ENCODE measurements around the gene TAF6.
A peak's percentile ranks its signal among the peaks of the same experiment; 100 is the strongest.
"Not testable (repeated sequence)": the region's sequence is repeated elsewhere in the genome, so short reads cannot be mapped to it uniquely, and the experiment has no call there.

Gene TAF6

DNA sequence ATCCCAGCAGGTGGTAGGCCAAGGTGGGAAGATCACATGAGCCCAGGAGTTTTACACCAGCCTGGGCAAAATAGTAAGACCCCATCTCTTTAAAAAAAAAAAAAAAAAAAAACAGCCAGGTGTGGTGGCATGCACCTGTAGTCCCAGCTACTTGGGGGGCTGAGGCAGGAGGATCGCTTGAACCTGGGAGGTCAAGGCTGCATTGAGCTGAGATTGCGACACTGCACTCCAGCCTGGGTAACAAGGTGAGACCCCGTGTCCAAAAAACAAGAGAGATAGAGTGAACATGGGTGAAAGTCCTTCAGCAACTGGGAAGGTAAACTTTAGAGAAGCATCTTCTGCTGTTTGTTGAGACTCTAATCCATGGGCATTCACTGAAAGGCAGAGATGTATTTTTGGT is 23.3 kb upstream of the TAF6 start:
- Histone ChIP-seq H3K4me3 (ENCODE audit: low read length) (no peak overlapping the region), H3K9ac (ENCODE audit: low read length) (no peak overlapping the region), H3K27me3 (ENCODE audit: control insufficient read depth, insufficient read depth, low read length) (no peaks in the 10 kb centered on the region), H3K27ac (ENCODE audit: low read depth, low read length) (no peak overlapping the region), H3K36me3 (ENCODE audit: control insufficient read depth, insufficient read depth, low read length) (no peaks in the 10 kb centered on the region), H3K4me1 (ENCODE audit: control insufficient read depth, insufficient read depth, low read length) (no peaks in the 10 kb centered on the region)

DNA sequence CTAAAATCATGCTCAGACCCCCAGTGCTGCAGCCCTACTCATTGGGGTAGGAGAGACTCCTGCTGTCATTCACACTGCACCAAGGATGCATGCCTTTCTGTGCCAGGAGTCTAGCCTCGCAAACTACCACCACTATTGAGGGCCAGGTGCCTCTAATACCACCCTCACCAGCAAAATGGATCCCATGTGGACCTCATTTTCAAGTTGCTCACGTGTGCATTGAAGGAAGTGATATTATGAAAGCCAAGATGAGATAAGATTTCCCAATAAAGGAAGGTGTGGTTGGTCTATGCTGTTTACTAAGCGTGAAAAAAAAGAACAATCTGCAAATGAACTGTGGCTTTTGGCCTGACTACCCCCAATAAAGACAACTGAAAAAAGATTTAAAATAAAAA is 22.4 kb upstream of the TAF6 start:
- Histone ChIP-seq H3K27ac (ENCODE audit: low read depth, low read length) (no peak overlapping the region), H3K27me3 (ENCODE audit: control insufficient read depth, insufficient read depth, low read length) (no peaks in the 10 kb centered on the region), H3K9ac (ENCODE audit: low read length) (no peak overlapping the region), H3K4me1 (ENCODE audit: control insufficient read depth, insufficient read depth, low read length) (no peaks in the 10 kb centered on the region), H3K36me3 (ENCODE audit: control insufficient read depth, insufficient read depth, low read length) (no peaks in the 10 kb centered on the region), H3K4me3 (ENCODE audit: low read length) (no peak overlapping the region)

DNA sequence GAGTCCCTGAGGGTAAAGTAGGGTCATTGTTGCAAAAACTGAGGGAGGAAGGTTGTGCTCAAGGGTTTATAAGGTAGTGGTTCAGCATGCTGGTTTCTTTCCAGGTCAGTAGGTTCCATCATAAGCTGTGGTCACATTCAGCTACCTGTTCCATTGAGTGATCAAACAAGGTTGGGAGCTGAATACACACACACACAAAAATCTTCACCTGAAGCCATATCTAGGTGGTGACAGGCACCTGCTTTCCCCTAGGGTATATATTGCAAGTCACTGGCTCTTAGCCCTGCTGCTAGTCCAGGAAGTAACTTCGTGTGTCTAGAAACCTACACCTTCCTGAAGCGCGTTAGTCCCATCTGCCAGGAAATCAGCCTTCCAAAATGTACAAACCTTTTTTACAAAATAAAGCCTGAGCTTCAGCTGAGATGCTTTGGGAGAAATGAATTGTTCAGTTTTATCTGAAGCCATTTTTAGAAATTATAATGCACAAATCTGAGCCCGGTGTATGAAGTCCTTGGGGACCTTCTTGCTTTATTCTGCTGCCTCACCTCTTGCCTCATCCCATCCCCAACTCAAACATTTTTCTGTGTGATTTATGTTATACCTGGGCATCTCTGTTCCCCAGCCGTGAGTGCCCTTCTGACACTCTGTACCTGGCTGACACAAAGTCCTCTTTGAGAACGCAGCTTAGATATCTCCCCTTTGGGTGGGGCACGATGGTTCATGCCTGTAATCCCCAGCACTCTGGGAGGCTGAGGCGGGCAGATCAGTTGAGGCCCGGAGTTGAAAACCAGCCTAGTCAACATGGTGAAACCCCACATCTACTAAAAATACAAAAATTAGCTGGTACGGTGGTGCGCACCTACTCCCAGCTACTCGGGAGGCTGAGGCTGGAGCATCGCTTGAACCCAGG is 18.9 kb upstream of the TAF6 start:
- no peaks in the 10 kb centered on the region for H3K36me3 ChIP-seq (ENCODE audit: control insufficient read depth, insufficient read depth, low read length)
- H3K27ac ChIP-seq (ENCODE audit: low read depth, low read length), result no peak overlapping the region
- H3K4me1 ChIP-seq (ENCODE audit: control insufficient read depth, insufficient read depth, low read length), result no peaks in the 10 kb centered on the region
- H3K9ac ChIP-seq (ENCODE audit: low read length), result no peak overlapping the region
- H3K27me3 ChIP-seq (ENCODE audit: control insufficient read depth, insufficient read depth, low read length), result no peaks in the 10 kb centered on the region
- no peak overlapping the region for H3K4me3 ChIP-seq (ENCODE audit: low read length)

DNA sequence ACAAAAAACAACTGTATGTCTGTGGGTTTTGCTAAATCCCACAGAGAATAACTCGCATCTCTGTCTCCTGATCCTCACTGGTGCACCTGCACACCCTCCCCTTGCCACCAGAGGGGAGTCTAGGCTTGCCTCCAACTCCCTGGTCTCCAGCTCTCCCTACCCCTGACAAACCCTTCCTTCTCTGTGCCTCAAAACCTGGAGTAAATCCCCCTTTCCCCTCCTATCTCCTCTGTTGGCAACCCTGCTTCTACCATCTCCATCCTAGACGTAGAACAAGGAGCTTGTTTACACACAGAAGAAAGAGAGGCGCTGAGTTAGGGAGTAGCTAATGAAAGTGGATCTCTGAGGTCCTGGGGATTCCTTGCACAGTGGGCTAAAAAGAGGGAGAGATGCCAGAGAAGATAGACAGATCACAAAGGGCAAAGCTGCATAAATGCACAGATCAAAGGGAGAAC is 13.6 kb upstream of the TAF6 start:
- no peaks in the 10 kb centered on the region for H3K36me3 ChIP-seq (ENCODE audit: control insufficient read depth, insufficient read depth, low read length)
- H3K27ac ChIP-seq (ENCODE audit: low read depth, low read length), result no peak overlapping the region
- H3K27me3 ChIP-seq (ENCODE audit: control insufficient read depth, insufficient read depth, low read length), result no peaks in the 10 kb centered on the region
- H3K9ac ChIP-seq (ENCODE audit: low read length), result no peak overlapping the region
- H3K4me3 ChIP-seq (ENCODE audit: low read length), result no peak overlapping the region
- H3K4me1 ChIP-seq (ENCODE audit: control insufficient read depth, insufficient read depth, low read length), result peaks cover 3% of the 10 kb centered on the region

DNA sequence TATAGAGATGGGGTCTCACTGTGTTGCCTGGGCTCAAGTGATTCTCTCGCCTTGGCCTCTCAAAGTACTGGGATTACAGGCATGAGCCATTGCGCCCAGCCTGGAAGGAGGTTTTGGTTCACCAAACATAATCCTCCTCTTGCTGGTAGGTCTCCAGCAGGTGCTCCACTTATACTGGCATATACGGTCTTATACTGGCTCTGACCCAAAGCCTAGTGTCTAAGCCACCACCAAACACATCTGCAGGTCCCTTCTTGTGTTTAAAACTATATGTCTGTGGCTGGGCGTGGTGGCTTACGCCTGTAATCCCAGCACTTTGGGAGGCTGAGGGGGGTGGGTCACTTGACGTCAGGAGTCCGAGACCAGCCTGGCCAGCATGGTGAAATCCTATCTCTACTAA is 13.0 kb upstream of the TAF6 start:
- Histone ChIP-seq H3K9ac (ENCODE audit: low read length) (no peak overlapping the region), H3K27me3 (ENCODE audit: control insufficient read depth, insufficient read depth, low read length) (no peaks in the 10 kb centered on the region), H3K4me3 (ENCODE audit: low read length) (no peak overlapping the region), H3K4me1 (ENCODE audit: control insufficient read depth, insufficient read depth, low read length) (peaks cover 3% of the 10 kb centered on the region), H3K36me3 (ENCODE audit: control insufficient read depth, insufficient read depth, low read length) (no peaks in the 10 kb centered on the region), H3K27ac (ENCODE audit: low read depth, low read length) (no peak overlapping the region)

DNA sequence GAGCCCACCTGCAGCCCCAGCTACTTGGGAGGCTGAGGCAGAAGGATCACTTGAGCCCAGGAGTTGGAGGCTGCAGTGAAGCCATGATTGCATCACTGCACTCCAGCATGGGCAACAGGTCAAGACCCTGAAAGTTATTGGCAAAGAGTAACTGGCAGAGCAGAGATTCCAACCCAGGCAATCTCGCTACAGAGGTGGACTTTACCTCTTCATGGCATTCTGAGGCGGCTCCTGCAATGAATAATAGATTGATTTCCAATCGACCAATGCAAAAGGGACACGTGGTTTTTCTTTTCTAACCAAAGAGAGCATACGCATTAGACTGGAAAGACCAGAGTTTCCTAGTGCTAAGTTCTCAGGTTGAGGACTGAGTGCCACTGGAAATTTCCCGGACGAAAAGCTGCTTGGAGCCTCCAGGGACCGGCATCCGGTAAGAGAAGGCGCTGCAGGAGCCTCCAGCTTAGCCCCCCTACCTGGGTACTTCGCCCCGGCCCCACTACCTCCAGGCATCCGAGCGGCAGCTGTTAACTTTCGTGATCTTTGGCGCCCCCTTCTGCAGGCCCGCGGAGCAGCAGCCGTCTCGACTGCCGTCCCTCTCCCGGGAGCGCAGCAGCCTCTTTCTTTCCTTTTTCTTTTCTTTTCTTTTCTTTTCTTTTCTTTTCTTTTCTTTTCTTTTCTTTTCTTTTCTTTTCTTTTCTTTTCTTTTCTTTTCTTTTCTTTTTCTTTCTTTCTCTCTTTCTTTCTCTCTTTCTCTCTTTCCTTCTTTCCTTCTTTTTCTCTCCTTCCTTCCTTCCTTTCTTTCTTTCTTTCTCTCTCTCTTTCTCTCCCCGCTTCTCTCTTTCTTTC is 11.7 kb upstream of the TAF6 start:
- H3K4me3 ChIP-seq (ENCODE audit: low read length), result peak overlapping the region; percentile 29
- no peak overlapping the region for H3K27ac ChIP-seq (ENCODE audit: low read depth, low read length)
- no peaks in the 10 kb centered on the region for H3K27me3 ChIP-seq (ENCODE audit: control insufficient read depth, insufficient read depth, low read length)

DNA sequence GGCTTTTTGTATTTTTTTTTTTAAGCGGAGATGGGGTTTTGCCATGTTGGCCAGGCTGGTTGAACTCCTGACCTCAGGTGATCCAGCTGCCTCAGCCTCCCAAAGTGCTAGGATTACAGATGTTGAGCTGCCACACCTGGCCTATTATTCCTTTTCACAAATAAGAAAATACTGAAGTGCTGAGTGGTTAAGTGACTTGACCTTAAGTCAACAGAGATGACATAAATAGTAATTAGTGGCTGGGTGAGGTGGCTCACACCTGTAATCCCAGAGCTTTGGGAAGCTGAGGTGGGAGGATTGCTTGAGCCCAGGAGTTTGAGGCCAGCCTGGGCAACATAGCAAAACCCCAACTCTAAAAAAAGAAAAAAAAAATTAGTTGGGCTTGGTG is 11.1 kb upstream of the TAF6 start:
- H3K27me3 ChIP-seq (ENCODE audit: control insufficient read depth, insufficient read depth, low read length); H3K36me3 ChIP-seq (ENCODE audit: control insufficient read depth, insufficient read depth, low read length); H3K4me1 ChIP-seq (ENCODE audit: control insufficient read depth, insufficient read depth, low read length); H3K9ac ChIP-seq (ENCODE audit: low read length); H3K4me3 ChIP-seq (ENCODE audit: low read length); H3K27ac ChIP-seq (ENCODE audit: low read depth, low read length): not testable (repeated sequence)

More for the DNA sequence above, 11.7 kb upstream of the TAF6 start:
- H3K36me3 ChIP-seq (ENCODE audit: control insufficient read depth, insufficient read depth, low read length), result no peaks in the 10 kb centered on the region
- peak overlapping the region; percentile 27 for H3K9ac ChIP-seq (ENCODE audit: low read length)
- H3K4me1 ChIP-seq (ENCODE audit: control insufficient read depth, insufficient read depth, low read length), result peaks cover 3% of the 10 kb centered on the region

DNA sequence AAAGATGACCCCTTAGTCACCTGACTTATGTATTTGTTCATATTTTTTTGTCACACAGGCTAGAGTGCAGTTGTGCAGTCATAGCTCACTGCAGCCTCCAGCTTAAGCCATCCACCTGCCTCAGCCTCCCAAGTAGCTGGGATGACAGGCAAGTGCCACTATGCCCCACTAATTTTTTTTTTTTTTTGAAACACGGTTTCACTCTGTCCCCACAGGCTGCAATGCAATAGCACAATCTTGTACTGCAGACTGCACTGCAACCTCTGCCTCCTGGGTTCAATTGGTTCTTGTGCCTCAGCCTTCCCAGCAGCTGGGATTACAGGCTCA is 9.4 kb upstream of the TAF6 start:
- H3K4me1 ChIP-seq (ENCODE audit: control insufficient read depth, insufficient read depth, low read length), result peaks cover 3% of the 10 kb centered on the region

DNA sequence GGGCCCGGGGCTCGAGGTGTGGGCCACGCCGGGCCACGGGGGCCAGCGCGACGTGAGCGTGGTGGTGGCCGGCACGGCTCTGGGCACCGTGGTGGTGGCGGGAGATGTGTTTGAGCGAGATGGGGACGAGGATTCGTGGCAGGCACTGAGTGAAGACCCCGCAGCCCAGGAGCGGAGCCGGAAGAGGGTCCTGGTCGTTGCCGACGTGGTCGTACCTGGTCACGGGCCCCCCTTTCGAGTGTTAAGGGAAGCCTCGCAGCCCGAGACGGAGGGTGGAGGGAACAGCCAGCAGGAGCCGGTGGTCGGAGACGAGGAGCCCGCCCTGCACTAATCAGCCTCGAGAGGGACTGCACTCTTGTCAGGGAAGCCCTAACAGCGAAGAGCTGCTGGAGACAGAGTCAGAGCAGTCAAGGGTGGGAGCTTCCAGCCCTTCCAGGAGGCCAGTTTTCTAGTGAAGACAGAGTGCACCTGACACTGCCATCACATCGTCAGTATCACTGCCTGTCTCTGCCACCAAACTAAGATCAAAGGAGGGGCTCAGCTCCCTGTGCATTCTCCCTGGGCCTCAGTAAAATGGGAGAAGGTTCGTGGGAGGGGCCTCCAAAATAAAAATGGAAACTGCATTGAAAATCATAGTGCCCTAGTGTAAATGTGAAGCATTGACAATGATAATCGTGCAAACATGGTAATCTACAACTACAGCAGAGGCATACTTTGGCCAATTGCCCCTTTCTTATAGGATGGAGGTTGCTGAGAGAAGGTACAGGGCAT is 8.9 kb upstream of the TAF6 start:
- Histone ChIP-seq H3K4me3 (ENCODE audit: low read length) (peak overlapping the region; percentile 94), H3K27ac (ENCODE audit: low read depth, low read length) (peak overlapping the region; percentile 97), H3K9ac (ENCODE audit: low read length) (peak overlapping the region; percentile 81), H3K4me1 (ENCODE audit: control insufficient read depth, insufficient read depth, low read length) (peaks cover 3% of the 10 kb centered on the region), H3K27me3 (ENCODE audit: control insufficient read depth, insufficient read depth, low read length) (no peaks in the 10 kb centered on the region), H3K36me3 (ENCODE audit: control insufficient read depth, insufficient read depth, low read length) (no peaks in the 10 kb centered on the region)

More for the DNA sequence above, 9.4 kb upstream of the TAF6 start:
- no peak overlapping the region for H3K9ac ChIP-seq (ENCODE audit: low read length)
- H3K36me3 ChIP-seq (ENCODE audit: control insufficient read depth, insufficient read depth, low read length), result no peaks in the 10 kb centered on the region
- no peak overlapping the region for H3K4me3 ChIP-seq (ENCODE audit: low read length)
- no peaks in the 10 kb centered on the region for H3K27me3 ChIP-seq (ENCODE audit: control insufficient read depth, insufficient read depth, low read length)
- no peak overlapping the region for H3K27ac ChIP-seq (ENCODE audit: low read depth, low read length)

DNA sequence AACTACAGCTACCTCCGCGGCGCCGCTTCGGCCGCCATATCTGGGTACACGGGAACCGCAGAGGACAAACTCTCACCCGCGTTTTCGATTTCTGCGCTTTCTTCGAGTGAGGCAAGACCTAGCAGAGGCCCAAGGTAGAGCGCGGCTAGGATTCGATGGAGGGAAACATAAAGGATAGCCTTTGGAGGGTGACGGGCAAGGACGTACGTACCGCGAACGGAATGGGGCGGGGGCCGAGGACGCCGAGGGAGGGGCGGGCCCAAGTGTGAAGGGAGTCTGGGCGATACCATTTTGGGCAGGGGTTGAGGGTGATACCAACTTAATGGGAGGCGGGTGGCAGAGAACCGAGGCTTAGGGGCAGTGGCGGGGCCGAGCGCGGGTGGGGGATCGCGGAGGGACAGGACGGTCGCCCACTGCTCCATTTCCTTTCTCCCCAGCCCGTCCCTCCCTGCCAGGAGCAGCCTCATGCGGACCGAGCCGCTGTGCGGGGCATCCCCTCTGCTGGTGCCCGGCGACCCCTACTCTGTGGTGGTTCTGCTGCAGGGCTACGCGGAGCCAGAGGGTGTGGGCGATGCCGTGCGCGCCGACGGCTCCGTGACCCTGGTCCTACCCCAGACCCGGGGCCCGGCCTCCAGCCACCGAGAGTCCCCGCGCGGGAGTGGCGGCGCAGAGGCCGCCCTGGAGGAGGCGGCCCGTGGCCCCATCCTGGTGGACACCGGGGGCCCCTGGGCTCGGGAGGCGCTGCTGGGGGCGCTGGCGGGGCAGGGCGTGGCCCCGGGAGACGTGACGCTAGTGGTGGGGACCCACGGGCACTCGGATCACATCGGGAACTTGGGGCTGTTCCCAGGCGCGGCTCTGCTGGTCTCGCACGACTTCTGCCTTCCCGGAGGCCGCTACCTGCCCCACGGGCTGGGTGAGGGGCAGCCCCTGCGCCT is 8.0 kb upstream of the TAF6 start, which contains the start of gene MBLAC1:
TSS of gene MBLAC1 (plus strand) at position 37 of the 935 bp plus-strand sequence. CDS start at position 466, 429 bp downstream.
- H3K27me3 ChIP-seq (ENCODE audit: control insufficient read depth, insufficient read depth, low read length), result no peaks in the 10 kb centered on the region
- H3K4me3 ChIP-seq (ENCODE audit: low read length), result peak within 1 kb of the TSS; percentile 94
- H3K4me1 ChIP-seq (ENCODE audit: control insufficient read depth, insufficient read depth, low read length), result peaks cover 3% of the 10 kb centered on the region

DNA sequence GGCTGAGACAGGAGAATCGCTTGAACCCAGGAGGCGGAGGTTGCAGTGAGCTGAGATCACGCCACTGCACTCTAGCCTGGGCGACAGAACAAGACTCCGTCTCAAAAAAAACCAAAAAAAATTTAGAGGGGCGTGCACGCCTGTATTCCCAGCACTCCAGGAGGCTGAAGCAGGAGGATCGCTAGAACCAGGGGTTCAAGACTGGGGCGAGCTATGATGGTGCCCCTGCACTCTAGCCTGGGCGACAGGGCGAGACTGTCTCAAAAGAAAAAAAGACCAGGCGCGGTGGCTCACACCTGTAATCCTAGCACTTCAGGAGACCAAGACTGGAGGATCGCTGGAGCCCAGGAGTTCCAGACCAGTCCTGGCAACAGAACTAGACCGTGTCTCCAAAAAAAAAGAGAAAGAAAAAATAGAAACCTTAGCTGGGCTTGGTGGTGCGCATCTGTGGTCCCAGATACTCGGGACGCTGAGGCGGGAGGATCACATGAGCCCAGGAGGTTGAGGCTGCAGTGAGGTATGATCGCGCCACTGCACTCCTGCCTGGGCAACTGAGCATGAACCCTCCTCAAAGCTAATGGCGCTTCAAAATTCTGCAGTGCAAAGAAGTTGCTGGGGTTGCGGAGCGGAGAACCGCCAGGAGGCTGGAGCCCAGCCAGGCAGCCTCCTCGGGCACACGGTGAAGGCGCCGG is 7.2 kb upstream of the TAF6 start:
- Histone ChIP-seq H3K9ac (ENCODE audit: low read length) (peak overlapping the region; percentile 81), H3K27ac (ENCODE audit: low read depth, low read length) (peak overlapping the region; percentile 97), H3K4me3 (ENCODE audit: low read length) (peak overlapping the region; percentile 94), H3K36me3 (ENCODE audit: control insufficient read depth, insufficient read depth, low read length) (no peaks in the 10 kb centered on the region), H3K27me3 (ENCODE audit: control insufficient read depth, insufficient read depth, low read length) (no peaks in the 10 kb centered on the region), H3K4me1 (ENCODE audit: control insufficient read depth, insufficient read depth, low read length) (peaks cover 3% of the 10 kb centered on the region)

More for the DNA sequence above, 8.0 kb upstream of the TAF6 start, which contains the start of gene MBLAC1:
- Histone ChIP-seq H3K27ac (ENCODE audit: low read depth, low read length) (peak within 1 kb of the TSS; percentile 97), H3K9ac (ENCODE audit: low read length) (peak within 1 kb of the TSS; percentile 81), H3K36me3 (ENCODE audit: control insufficient read depth, insufficient read depth, low read length) (no peaks in the 10 kb centered on the region)
